ENCODE measurements around the gene ADGRA1. TPM values are rescaled to one million over a fixed set of nuclear protein-coding genes. Genes with fewer than 3 reads are reported as not detected.
"Not testable (repeated sequence)": the region's sequence is repeated elsewhere in the genome, so short reads cannot be mapped to it uniquely, and the experiment has no call there.

Gene ADGRA1
- polyA plus RNA-seq, 1 donor, result 4.0 TPM

DNA sequence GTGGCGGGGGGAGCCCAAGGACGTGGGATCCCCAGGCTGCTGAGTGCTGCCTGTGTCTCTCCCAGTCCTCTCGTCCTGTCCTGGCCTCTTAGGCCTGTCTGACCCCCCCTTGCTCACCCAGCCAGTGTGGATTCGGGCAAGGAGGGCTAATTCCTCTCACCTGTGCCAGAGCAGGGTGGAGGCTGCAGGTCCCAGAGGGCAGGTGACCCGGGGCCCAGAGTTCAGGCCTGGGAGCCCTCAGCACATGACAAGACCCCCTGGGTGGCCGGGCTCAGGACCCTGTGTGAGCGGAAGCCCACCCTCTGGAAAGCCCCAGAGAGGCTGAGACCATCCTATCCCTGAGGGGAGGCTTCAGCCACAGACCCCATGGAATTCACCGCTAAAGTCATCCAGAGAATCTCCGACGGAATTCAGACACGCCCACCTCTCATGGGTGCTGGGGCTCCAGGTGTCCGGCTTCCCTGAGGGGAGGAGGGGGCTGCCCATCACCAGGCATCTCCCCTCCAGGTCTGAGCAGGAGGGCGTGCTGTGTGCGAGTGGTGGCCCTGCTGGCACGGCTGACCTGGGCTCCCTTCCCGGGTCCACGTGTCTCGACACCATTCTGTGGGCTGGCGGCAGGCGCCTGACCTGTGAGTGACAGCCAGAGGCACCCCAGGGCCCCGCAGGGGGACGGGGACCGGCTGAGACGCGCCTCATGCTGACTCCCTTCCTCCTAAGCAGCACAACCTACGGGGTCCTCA lies 77.3 kb downstream of the ADGRA1 start:
- no peak for DNase-seq

- no peak for DNase-seq
Measured at GRCh38 chr10:133165556-133166503, 78.1 kb downstream of the ADGRA1 start.

- no peak for DNase-seq
Measured at GRCh38 chr10:133166504-133166827, 78.7 kb downstream of the ADGRA1 start.

- DNase-seq, result peak; percentile 38
Measured at GRCh38 chr10:133166828-133167692, 79.3 kb downstream of the ADGRA1 start.

DNA sequence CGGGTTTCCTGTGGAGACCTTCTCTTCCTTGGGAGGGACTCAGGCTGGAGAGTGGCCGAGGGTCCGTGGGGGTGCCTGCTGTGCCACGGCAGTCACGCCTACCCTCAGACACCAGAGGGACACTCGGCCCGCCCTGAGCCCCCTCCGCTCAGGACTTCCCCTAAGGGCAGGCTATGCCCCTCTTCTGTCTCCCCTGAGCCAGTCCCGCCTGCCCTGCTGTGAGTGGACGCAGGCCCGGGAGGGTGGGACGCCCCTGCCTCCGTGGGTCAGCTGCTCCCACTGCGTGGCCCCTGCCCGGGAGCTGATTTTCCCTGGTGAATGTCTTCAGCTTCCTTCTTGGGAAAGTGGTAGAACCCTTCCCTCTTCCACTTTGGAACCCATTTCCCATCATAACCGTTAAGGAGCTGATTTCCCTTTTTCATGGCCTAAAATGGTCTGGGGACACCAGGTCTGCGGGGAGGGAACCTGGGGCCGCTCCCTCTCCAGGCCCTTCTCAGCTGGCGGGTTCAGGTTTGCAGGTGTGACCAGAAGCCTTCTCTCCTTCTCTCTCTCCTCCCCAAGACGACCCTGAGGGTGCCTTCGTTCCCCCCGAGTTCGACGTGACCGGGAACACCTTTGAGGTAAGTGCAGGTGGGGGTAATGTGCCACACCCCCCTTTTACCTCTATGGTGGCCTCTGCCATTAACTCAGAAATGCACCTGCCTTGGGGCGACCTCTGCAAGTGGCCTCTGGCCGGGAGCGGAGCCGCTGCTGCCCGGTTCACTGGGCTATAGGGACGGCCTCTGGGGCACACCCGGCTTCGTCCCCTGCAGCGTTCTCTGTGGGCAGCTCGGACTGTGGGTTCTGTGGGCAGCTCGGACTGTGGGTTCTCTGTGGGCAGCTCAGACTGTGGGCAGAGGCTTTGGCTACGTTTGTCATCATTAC lies 80.2 kb downstream of the ADGRA1 start:
- DNase-seq, result no peak

DNA sequence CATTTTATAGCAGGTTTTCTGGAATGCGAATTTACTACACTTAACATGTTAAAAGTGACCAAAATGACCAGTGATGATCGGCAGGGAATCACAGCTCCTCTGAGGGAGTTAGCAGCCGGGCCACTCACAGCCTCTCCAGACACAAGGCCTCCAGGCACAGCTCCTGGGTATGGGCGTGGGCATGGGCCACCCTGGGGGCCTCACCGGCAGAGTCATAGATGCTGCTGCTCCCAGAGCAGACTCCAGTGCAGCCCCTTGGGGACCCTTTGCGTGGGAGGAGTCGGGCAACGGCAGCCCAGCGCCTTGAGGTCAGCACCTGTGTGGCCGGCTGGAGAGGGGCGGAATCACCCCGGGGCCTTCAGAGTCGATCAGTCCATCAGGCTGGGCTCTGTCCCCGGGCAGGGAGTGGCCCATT lies 80.9 kb downstream of the ADGRA1 start:
- no peak for DNase-seq

DNA sequence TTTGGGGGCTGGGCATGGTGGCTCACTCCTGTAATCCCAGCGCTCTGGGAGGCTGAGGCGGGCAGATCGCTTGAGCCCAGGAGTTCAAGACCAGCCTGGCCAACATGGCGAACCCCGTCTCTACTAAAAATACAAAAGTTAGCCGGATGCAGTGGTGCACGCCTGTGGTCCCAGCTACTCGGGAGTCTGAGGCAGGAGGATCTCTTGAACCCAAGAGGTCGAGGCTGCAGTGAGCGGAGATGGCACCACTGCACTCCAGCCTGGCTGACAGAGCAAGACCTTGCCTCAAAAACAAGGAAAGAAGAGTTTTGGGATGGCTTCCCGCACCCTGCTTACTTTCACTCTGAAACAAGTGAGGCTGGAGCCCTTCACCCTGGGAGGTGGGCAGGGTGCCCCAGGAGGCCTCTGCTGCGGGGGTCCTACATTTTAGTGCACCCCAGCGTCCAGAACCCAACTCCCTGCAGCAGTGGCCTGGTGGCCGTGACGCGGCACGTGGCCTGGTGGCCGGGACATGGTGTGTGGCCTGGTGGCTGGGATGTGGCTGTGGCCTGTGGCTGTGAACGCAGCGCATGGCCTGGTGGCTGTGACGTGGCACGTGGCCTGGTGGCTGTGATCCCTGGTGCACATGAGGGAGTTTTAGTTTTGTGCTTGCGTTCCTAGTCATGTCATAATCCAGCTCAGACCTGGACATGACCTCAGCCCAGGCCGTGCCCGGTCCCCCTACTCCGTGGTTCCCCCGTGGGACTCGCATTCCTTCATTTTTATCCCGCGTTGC lies 81.6 kb downstream of the ADGRA1 start:
- no peak for DNase-seq

- DNase-seq, result no peak
Measured at GRCh38 chr10:133170092-133170491, 82.4 kb downstream of the ADGRA1 start.

GRCh38 chr10:133173860-133174640 lies 86.3 kb downstream of the ADGRA1 start:
- no peak for DNase-seq

DNA sequence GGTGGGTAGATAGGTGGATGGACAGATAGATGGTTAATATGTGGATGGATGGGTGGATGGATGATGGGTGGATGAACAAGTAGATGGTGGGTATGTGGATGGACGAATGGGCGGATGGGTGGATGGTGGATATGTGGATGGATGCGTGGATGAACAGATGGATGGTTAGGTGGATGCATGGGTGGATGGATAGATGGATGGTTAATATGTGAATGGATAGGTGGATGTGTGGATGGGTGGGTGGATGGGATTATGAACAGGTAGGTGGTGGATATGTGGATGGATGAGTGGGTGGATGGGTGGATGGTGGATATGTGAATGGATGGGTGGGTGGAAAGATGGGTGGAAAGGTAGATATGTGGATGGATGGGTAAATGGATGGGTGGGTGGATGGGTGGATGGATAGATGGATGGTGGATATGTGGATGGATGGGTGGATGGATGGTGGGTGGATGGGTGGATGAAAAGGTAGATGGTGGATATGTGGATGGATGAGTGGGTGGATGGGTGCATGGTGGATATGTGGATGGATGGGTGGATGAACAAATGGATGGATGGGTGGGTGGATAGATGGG lies 87.1 kb downstream of the ADGRA1 start:
- DNase-seq, result no peak

DNA sequence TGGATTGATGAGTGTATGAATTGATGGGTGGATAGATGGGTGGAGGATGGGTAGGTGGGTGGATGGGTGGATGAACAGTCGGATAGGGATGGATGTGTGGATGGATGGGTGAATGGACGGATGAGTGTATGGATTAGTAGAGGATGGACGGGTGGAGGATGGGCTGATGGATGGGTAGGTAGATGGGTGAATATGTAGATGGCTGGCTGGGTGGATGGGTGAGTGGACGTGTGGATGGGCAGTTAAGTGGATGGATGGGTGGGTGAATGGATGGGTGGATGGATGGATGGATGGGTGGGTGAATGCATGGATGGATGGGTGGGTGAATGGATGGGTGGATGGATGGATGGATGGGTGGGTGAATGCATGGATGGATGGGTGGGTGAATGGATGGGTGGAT lies 87.9 kb downstream of the ADGRA1 start:
- DNase-seq, result not testable (repeated sequence)

- DNase-seq, result no peak
Measured at GRCh38 chr10:133176546-133176945, 88.8 kb downstream of the ADGRA1 start.

GRCh38 chr10:133177380-133178157 lies 89.8 kb downstream of the ADGRA1 start:
- DNase-seq, result no peak

- no peak for DNase-seq
Measured at GRCh38 chr10:133178357-133179127, 90.8 kb downstream of the ADGRA1 start.

GRCh38 chr10:133179128-133179520 lies 91.4 kb downstream of the ADGRA1 start:
- no peak for DNase-seq

DNA sequence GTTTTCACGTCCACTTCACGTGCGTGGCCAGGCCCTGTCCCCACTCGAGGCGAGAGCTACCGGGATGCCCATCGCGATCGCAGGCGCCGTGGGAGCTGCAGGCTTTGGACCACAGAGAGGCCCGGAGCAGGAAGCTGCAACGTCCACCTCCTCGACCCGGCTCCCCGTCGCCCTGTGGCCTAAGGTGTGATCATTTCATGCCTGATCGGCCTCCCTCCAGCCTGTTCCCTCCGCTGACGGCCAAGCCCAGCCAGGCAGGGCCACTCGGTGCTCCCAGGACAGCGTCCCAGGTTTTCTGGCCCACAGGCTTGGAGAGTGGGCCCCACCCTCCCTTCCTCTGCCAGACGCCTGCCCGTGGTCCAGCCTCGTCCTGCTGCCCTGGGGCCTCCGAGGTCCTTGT lies 91.9 kb downstream of the ADGRA1 start:
- no peak for DNase-seq

GRCh38 chr10:133180192-133180964 lies 92.7 kb downstream of the ADGRA1 start:
- no peak for DNase-seq

All from hindlimb muscle (tissue), 1 donor.